GM19452 (cell line): Measurements from ENCODE around the gene TIPARP.

Source experiments
- ATAC-seq: cut with Tn5 transposase; IDR thresholded peaks from one replicate; pipeline ENCODE4 v1.9.1; 2021; ENCODE audit not compliant: unreplicated experiment

The TIPARP gene, protein sequence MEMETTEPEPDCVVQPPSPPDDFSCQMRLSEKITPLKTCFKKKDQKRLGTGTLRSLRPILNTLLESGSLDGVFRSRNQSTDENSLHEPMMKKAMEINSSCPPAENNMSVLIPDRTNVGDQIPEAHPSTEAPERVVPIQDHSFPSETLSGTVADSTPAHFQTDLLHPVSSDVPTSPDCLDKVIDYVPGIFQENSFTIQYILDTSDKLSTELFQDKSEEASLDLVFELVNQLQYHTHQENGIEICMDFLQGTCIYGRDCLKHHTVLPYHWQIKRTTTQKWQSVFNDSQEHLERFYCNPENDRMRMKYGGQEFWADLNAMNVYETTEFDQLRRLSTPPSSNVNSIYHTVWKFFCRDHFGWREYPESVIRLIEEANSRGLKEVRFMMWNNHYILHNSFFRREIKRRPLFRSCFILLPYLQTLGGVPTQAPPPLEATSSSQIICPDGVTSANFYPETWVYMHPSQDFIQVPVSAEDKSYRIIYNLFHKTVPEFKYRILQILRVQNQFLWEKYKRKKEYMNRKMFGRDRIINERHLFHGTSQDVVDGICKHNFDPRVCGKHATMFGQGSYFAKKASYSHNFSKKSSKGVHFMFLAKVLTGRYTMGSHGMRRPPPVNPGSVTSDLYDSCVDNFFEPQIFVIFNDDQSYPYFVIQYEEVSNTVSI

DNA sequence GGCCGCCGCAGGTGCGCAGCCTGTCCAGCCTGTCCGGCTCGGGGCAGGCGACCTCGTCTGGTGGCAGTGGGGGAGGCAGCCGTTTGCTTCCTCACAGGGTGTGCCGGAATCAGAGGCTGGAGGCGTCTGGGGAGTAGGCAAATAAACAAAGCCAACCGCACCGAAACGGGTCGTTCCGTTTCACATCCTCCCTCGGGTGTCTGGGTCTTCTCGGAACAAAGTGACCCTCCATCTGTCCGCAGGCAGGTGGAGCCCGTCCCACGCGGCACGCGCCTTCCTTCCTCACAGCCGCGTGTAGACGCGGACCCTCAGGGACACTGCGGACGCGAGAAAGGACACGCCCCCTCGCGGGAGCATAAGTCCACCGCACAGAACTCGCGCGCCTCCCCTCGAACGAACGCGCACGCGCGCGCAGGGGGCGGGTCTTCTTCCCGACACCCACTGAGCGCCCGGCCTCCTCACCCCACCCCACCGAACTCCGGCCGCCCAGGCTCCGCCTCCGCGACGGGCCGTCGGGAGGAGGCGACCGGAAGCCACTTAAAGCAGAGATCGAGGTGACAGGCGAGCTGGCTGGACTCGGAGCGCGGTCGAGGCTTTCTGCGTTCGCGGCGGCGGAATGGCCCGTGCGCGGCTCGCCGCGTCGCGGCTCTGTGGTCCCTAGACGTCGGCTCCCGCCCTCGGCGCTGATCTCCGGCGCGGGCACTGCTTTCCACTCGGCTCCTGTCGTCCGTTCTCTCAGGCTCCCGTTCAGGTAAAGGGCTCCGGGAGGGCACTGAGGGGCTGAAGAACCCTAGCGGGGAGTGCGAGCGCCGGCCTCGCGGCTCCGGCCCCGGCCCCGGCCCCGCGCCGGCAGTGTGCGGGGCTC lies at the start of gene TIPARP:
Gene TIPARP, plus strand, starts transcription at position 545 of the 865 bp plus-strand sequence. CDS start 3,108 bp downstream, outside the sequence.
- peak; percentile 78 for ATAC-seq

DNA sequence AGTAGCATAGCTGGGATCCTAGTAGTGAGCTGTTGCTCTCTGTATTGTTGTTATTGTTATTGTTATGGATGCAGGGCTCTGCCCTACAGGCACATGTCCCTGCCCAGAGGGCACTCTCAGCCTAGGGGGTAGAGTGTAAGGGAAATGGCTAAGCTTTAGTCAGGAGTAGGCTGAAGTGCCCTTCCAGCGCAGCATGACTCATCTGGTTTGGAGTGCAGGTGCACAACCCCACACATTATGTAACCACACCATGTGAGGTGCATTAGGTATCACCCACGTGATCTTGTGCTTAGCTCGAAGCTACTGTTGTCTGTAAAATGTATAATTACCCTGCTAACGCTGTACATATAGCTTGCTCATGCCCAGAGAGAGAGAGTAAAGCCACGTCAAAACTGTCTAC lies 48.3 kb upstream of the TIPARP start:
- no peak for ATAC-seq

DNA sequence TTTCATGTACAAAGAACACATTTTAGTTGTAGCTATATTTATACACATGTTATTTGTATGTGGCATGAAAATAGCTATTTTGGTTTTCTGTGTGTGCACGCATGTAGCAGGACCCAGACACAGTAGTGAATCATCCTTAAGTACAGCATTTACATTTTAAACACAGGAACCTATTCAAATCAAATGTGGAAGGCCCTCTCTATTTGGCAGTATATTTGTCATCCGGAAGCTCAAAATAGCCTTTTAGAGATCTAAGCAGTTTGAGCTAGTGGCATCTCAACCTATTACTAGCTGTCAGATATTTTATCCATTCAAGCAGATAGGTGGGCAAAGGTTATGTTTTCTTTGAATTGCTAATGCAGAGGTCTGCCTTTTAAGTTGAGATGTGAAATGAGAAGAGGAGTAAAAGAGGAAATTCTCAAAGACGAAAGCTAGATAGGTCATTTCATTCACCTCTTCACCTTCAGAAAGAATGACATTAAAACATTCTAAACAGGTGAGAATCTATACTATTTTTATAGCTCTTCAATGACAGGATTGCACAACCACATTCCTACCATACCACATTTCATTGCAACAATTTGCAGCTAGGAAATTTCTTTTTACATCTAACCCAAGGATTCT lies 46.3 kb upstream of the TIPARP start:
- no peak for ATAC-seq

DNA sequence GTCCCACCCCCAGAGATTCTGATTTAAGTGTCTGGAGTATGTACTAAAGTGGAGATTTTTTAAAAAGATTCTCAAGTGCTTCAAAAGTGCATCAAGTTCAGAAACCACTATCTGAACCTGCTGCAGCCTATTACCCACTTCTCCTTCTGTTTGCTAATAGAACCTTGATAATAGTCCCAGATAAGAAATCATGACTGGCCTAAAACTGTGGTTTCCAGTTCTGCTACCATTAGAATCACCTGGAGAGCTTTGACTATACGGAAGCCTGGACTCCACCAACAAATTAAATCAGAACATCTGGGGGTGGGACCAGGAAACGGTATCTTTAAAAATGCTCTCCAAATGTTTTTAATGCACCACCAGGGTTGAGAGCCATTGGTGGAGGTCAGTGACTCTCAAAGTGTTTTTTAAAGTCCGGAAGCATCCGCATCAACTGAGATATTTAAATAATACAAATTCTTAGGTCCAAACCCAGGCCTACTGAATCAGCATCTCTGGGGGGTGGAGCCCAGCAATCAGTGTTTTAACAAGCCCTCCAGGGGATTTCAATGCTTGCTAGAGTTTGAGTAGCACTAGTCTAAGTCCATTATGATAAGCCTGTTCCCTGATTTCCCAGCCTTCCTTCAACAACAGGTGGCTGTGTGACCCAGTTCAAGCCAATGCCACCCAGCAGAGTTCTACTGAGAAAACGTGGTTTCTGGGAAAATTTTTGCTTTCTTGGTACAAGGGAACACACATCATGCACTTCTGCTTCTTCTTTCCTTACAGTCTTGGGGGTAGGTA lies 45.4 kb upstream of the TIPARP start:
- no peak for ATAC-seq

DNA sequence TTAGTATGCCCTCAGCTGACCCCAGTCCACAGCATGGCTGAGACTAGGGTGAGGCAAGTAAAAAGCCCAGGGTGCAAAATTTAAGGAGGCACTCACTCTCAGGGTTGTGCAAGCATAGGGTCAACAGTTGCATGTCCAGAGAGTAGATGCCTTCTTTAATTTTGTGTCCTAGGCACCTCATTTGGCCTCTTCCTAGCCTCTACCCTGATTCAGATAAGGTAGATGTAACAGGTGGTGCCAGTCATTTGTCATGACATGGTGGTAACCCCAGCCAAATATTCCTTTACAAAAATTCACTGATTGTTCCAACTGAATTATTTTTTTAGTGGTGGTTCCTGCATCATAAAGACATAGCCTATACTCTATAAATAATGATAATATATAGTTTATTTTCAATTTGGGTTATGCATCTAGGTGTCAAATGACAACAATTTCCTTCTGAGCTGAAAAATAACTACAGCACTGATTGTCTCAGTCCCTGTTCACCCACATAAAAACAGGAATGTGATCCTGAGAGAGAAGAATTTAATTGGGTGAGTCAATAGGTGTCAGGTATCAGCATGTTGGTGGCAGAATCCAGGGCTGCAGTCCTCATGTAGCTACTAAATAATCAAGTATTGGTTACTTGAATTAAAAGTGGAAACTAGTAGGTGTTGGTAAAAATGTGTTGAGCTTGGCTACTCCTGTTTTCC lies 44.2 kb upstream of the TIPARP start:
- ATAC-seq = no peak

DNA sequence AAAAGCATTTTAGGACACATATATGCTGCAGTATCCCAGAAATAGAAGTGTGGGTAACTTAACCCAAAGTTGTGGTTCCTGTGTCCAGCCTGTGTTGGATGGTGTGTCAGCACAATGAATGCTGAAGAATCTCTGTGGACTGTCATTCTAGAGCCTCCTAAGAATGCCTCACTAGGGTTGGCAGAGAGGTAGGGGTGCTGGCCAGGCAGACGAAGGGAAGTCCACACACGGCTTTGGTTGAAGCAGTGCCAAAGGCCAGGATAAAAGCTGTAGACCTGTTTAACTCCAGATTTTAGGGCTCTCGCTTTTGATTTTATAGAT lies 43.7 kb upstream of the TIPARP start:
- ATAC-seq = no peak

DNA sequence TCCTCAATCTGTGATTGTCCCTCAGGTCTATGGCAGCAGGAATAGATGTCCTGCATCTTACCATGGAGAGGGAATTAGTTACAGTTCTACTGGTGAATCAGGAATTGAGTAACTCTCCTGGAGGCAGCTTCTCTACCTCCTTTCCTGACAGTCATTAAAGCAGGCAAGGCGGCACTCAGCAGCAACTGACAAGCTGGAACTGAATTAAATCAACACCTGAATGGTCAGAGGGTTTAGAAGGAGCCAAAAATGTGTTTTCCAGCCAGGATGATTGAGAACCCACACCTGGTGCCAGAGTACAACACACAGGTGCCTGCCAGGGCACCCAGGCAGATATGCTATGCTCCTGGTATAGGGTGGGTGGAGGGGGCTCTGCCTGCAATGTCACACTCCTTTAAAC lies 43.1 kb upstream of the TIPARP start:
- no peak for ATAC-seq

DNA sequence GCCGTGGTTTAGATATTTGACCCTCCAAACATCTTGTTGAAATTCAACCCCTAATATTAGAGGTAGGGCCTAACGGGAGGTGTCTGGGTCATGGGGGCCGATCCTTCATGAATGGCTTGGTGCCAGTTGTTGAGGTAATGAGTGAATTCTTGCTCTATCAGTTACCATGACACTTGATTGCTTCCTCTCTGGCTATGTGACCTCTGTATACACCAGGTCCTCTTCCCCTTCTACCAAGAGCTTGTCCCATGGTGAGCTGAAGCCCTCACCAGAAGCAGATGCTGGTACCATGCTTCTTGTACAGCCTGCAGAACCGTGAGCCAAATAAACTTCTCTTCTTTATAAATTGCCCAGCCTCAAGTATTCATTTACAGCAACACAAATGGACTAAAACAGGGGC lies 41.8 kb upstream of the TIPARP start:
- no peak for ATAC-seq

DNA sequence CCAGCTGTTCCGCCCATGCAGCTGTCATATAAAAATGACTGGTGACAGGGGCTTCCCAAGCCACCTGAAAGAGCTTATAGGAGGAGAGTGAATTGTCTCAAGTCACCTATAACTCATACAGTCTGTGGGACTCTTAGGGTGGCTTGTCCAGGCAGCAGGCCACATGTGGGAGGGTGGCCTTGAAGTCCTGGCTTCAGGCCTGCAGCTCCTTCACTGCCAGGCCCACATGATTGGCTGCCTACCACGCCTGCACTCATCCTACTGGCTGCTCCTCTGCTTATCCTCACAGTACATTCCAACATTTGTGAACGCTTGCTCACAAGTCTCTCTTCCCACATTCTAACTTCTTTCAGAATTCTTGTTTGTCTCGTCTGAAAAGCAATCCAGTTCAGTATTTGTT lies 41.1 kb upstream of the TIPARP start:
- ATAC-seq = no peak

DNA sequence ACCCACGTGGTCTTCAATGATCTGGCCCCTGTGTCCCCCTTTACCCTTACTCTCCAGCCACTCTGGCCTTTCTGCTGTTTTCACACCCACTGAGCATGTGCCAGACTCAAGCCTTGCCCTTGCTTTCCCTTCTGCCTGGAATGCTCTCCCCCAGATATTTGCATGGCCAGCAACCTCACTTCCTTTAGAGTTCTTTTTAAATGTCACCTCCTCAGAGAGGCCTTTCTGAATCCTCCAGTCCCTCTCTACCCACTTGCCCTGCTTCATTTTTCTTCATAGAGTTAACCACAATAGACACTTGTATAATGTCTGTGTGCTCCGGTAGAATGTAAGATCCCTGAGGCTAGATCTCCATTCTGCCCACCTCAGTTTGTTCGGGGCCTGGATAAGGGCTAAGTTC lies 39.4 kb upstream of the TIPARP start:
- no peak for ATAC-seq

DNA sequence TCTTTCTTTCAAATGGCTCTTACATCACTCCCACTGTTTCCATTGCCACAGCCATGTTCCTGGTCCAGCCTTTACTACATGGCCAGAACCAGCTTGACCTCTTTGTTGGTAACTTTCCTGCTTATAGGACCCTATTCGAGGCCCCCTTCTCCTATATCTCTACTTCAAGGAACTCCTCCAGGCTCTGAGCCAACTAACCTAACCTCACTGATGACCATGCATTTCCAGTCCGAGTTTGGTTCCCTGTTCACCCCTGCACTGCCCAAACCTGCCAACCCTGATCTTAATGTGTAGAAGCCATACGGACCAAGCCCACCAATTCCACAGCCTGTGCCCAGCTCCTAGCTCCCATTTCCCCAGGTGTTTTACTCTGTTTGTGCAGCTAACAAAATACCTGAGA lies 38.4 kb upstream of the TIPARP start:
- no peak for ATAC-seq

DNA sequence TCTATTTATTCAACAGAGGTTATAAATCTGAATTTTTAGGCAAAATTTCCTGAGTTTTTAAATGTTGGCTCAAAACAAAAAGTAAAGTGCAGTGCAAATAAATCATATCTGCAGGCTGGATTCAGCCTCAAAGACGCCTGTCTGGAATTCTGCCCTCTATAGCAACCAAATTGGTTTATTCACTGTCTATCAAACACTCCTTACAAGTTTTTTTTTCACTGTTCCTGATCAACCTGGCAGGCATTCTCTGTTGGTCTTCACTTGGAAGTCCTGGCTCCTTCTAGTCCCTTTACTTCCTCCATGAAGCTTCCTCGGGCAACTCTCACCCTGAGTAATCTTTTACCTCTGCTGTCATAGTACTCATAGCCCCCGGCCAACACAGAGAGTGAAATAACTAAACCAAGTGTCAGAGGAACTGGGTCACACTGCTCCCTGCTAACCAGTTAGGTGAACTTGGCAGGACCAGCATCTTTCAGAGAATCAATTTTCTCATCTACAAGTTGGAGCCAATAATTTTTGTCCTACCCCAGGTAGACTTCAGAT lies 36.8 kb upstream of the TIPARP start:
- ATAC-seq = no peak

DNA sequence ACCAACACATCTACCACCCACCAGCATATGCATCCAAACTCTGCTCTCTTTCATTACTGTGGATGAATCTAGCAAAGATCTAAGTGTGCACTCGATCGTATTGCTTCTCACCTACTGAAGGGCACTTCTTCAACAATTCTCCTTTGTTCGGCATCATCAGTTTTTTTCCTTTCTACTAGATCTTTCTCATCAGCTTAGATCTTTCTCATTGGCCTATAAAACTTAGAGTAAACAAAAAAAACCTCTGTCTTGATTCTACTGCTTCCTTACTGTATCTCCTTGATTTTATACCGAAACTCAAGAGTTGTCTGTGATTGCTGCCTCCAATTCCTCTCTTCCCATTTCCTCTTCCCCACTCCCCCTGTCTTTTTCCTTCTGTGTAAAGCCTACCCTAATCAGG lies 36.1 kb upstream of the TIPARP start:
- no peak for ATAC-seq

DNA sequence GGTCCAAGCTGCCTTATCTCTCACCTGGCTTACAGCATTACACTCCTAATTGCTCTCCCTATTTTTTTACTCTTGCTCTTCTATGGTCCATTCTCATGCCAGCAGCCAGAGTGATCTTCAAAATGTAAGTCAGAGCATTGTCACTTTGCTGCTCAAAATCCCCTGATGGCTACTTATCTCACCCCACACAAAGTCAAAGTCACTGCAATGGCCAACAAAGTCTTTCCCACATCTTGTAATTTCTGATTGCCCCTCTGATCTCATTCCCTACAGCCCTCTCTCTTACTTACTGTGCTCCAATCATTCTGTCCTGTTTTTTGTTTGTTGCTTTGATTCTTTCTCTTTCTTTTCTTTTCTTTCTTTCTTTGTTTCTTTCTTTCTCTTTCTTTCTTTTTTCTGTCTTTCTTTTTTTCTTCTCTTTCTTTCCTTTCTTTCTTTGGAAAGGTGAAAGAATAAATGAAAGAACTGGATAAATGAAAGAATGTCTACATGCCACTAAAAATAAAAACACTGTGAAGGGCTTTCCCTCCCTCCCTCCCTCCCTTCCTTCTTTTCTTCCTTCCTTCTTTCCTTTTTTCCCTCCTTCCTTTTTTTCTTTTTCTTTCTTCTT lies 34.9 kb upstream of the TIPARP start:
- ATAC-seq = no peak

DNA sequence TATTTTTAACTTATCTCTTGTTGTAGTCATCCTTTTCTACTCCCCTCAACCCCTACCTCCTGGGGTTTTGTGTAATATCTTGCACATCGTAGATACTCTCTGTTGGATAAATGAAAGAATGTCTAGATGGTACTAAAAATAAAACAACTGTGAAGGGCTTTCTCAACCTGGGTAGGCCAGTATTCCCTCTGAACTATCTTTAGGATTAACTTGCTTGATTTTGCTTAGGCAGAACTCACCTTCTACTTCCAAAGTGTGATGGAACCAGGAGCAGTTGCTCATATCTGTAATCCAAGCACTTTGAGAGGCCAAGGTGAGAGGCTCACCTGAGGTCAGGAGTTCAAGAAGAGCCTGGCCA lies 32.8 kb upstream of the TIPARP start:
- no peak for ATAC-seq

DNA sequence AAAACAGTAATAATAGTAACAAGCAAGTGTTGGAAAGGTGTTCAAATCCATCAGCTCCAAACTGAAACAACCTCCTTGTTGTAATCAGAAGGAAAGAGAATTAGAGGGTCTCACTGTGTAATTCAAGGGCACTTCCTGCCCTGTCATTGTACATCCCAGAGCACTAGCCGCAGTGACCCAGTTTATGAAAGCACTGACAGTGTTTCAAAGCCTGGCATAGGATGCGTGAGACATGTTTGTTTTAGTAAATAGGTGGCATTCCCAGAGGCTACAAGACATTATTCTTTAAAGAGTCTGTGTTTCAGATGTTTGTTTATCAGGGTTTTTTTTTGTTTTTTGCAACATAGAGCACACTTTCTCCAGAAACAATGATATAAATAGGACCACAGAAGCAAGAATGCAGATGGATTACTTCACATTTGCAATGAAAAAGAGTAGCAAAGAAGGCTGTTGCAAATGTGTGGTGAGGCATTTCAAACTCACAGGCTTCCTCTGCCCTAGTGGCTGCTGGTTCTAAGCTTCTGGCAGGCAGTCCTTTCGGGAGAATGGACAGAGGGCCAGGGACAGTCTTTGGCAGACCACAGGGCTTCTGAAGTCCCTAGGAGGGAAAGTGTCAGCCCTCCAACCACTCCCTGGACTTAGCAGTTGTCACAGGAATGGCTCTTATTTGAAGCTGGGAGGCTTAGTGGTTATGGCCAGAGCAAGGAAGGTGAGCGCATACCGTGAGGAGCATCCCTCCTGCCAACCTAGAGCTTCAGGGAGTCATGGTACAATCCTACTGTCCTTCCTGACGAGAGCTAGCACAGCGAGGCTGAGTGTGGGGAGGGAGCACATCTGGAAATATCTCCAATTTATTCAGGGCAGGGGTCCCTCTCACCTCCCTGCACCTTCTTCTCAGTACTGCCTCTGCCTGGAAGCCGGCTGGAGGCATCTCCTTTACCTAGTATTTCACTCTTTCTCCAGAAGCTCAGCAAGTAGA lies 31.4 kb upstream of the TIPARP start:
- ATAC-seq = peak; percentile 32

DNA sequence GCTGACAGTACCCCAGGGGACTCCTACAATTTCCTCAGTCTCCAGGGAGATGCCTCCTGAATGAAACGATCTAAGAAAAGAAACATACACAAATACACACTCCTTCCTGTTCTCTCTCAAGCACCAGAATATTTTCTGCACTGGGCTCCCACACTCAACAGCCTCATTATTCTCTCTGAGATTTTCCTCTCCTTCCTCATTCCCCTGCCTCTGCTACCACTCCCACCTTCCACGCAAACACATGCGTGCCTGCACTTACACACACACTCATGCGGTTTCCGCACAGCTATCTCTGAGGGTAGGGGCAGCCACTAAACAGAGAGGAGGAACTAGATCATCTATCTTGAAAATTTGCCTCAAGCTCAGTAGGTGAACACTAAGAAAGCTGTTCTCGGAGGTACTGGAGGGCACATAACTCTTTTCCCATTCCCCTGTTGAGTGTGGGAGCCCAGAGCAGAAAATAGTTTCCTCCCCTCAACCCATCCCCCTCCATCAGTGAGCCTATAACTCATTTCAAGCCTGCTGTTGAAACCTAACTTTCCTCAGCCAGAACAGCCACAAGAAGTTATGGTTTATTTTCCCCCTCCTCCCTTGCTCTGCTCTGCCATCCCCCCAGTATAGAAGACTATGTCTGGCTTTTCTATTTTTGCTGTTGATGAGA lies 30.5 kb upstream of the TIPARP start:
- ATAC-seq = peak; percentile 92

DNA sequence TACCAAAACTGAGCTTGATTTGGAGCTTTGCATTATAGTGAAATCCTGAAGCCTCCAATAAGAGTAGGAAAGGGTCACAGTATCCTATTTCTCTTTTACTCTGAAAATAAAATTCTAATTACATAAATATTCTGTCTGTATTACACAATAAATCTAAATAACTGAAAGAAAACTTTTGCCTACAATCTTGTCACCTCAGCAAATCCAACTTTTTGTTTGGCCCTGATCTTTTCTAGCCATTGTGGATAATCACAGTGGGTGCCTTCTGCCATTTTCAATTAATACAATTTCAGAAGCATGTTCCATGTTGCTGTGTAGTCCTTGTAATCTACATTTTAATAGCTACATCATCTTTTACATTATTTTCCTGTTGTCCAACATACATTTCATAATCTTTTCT lies 29.4 kb upstream of the TIPARP start:
- ATAC-seq = no peak
